ENCODE results near the gene MYPN.
A peak's percentile ranks its signal among the peaks of the same experiment; 100 is the strongest.
"Not testable (repeated sequence)": the region's sequence is repeated elsewhere in the genome, so short reads cannot be mapped to it uniquely, and the experiment has no call there.

The MYPN gene

GRCh38 chr10:68109331-68109730 lies at the start of gene MYPN:
MYPN (plus strand) TSS chr10:68109488; CDS start chr10:68121439, 11,951 bp downstream.
- DNase-seq (ENCODE audit: low spot score), result no peak

DNA sequence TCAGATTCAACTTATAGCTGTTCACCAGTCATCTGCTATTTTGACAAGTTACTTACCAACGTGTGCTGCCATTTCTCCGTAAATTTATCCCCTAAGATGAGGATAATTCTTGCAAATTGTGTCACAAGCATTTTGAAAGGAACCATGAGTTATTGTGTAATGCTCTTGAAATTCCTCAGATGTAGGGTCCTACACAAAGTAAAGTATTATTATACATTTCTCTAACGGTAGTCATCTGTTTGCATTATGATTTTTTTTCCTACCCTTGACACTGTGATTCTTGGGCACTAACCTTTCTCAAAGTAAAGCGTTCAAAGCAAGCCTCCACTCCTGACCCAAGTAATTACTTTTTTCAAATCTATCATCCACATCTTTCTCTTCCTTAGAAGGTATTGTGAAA lies 42.3 kb upstream of the MYPN start:
- DNase-seq (ENCODE audit: low spot score), result no peak

DNA sequence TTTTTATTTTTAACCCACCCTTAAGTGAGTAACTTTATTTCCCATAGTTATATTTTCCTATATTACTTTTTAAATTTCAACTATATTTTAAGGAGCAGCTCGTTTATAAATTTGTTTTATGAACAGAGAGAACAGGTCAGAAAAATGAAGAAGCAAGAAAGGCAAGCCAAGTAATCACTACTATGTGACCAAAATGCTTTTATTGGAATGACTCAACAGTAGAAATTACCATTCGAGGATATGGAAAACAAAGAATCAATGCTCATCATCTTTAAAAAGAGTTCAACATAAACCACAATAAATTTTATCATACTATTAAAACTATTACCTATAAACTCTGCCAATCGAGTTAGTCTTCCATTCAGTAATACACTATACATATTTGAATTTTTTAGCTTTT lies 41.8 kb upstream of the MYPN start:
- no peak for DNase-seq (ENCODE audit: low spot score)

DNA sequence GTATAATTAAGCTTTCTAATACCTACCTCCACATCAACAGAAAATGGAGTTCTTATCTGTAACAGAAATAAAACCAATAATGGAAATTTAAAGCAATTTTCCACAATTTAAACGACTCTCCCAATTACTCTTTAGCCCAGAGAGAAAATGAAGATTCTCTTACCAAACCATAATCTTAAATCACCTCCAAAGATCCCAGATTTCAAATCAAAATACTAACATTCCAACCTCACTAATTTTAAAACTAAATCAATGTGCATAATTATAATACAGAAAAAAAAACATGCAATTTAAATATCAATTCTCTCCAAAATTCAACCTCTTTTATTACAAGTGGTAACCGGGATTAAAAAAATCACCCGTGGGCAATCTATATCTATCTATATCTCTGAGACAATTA lies 35.7 kb upstream of the MYPN start:
- DNase-seq (ENCODE audit: low spot score), result no peak

GRCh38 chr10:68074031-68074774 lies 35.1 kb upstream of the MYPN start:
- peak; percentile 69 for DNase-seq (ENCODE audit: low spot score)

GRCh38 chr10:68074775-68075549 lies 34.3 kb upstream of the MYPN start, which contains the start of gene HERC4:
HERC4 (minus strand) TSS chr10:68075283; CDS start chr10:68073108, 2,175 bp downstream.
- peak; percentile 90 for DNase-seq (ENCODE audit: low spot score)

DNA sequence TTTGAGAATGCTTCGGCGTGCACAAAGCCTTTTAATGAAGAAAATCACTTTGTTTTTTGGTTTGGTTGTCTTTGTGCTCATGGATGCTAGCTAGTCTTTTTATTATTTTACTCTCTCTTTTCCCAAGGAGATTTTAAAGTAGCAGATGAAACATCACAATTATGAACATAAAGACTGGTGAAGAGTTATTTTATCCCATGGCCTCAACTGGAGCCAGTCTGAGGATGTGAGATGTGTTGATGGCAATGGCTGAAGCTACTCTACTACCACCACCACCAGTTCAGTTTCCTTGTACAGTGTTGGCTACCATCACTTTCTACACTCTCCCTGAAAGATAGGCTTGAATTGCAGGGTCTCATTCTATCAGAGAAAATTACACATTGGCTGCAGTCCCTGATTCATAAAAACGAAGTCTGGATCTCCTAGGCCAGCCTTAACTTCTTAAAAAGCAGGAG lies 33.7 kb upstream of the MYPN start:
- no peak for DNase-seq (ENCODE audit: low spot score)

DNA sequence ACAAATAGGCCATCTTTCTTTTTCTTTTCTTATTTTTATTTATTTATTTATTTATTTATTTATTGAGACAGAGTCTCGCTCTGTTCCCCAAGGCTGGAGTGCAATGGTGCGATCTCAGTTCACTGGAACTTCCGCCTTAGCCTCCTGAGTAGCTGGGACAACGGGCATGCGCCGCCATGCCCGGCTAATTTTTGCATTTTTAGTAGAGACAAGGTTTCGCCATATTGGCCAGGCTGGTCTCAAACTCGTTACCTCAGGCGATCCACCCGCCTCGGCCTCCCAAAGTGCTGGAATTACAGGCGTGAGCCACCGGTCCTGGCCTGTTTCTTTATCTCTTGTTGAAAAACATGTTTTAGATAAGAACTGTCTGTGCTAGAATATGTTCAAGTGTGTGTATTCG lies 33.2 kb upstream of the MYPN start:
- not testable (repeated sequence) for DNase-seq (ENCODE audit: low spot score)

- no peak for DNase-seq (ENCODE audit: low spot score)
Observed at GRCh38 chr10:68077026-68077425, 32.3 kb upstream of the MYPN start.

GRCh38 chr10:68079434-68079833 lies 29.9 kb upstream of the MYPN start:
- DNase-seq (ENCODE audit: low spot score), result no peak

DNA sequence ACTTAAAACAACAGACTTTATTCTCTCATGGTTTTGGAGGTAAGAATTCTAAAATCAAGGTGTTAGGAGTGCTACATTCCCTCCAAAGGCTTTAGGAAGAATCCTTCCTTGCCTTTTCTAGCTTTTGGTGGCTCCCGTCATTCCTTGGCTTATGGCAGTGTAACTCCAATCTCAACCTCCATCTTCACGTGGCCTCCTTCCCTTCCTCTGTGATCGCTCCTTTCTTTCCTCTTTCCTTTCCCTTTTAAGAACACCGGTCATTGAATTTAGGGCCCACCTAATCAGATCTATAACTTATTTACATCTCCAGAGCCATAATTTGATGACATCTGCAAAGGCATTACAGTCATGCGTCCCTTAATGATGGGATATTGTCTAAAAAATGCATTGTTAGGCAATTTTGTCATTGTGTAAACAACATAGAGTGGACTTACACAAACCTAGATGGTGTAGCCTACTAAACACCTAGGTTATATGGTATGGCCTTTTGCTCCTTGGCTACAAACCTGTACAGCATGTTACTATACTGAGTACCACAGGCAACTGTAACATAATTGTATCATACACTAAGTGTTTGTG lies 28.3 kb upstream of the MYPN start:
- DNase-seq (ENCODE audit: low spot score), result no peak

DNA sequence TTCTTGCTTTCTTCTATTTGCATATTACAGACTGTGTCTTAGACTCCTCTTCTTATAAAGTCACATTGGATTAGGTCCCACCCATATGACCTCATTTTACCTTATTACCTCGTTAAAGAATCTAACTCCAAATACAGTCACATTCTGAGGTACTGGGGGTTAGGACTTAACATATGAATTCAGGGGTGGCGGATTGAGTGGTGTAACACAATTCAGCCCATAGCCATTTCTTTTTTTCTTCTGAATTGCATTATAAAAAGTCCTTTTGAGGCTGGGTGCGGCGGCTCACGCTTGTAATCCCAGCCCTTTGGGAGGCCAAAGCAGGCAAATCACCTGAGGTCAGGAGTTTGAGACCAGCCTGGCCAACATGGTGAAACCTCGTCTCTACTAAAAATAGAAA lies 27.4 kb upstream of the MYPN start:
- DNase-seq (ENCODE audit: low spot score), result no peak

DNA sequence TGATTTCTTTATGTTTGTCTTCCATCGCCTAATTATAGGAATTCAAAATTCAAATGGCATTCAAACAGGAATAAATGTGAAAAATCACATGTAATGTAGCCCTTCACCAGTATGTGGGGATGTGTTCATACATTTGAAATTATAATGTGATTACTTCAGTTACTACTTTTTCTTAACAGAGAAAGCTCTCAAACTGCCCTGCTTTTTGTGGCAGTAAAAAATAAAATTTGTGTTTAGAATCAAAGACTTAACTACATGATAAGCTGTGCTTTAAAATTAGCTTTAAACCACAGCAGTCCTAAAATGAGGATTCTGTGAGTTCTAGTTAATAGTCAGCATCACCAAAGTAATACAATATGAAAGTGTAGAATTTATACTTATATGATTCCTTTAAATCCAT lies 26.4 kb upstream of the MYPN start:
- peak; percentile 57 for DNase-seq (ENCODE audit: low spot score)

GRCh38 chr10:68083953-68084352 lies 25.3 kb upstream of the MYPN start:
- no peak for DNase-seq (ENCODE audit: low spot score)

- DNase-seq (ENCODE audit: low spot score), result no peak
Observed at GRCh38 chr10:68084469-68084868, 24.8 kb upstream of the MYPN start.

- DNase-seq (ENCODE audit: low spot score), result no peak
Observed at GRCh38 chr10:68086011-68086410, 23.3 kb upstream of the MYPN start.

DNA sequence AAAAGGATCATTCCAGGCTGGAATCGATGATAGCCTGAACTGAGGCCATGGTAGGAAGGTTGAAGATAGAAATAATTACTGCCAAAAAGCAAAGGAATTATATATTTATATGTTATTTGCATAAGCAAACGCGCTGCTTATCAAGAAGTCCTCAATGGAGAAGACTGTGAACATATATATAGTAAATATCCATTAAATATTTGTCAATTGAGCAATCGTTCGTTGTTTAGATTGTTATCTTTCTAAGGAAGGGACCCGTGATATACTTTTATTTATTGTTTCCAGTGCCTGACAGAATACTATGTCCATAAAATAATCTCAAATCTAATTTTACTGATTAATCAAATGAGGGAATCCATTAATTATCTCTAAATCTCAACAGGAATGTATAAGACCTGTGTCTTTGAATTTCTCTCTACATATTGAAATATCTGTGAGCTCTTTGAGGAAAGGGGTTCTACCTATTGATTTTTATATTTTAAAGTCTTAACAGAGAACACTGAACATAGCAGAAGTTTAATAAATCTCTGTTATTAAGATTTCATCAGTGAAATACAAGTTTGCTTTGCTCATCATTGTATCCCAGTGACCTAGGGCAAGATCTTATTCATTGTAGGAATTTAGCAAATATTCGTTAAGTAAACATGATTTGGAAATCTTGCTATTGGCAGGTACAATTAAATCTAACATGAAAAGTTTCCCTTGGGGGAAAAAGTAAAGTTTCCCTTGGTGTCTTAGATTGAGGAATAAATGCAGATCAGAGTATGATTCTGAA lies 22.2 kb upstream of the MYPN start:
- DNase-seq (ENCODE audit: low spot score), result no peak

- DNase-seq (ENCODE audit: low spot score), result no peak
Observed at GRCh38 chr10:68087685-68088401, 21.4 kb upstream of the MYPN start.

DNA sequence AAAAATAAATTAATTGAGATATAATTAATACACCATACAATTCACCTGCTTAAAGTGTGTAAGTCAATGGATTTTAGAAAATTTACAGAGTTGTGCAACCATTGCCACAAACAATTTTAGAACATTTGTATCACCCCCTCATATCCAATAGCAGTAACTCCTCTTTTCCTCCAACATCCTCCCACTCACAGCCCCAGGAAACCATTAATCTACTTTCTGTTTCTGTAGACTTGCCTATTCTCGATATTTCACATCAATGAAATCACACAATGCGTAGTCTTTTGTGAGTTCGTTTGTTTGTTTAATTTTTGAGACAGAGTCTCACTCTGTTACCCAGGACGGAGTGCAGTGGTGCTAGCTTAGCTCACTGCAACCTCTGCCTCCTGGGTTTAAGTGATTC lies 20.5 kb upstream of the MYPN start:
- DNase-seq (ENCODE audit: low spot score), result no peak

- no peak for DNase-seq (ENCODE audit: low spot score)
Observed at GRCh38 chr10:68090586-68090985, 18.7 kb upstream of the MYPN start.

GRCh38 chr10:68092512-68092911 lies 16.8 kb upstream of the MYPN start:
- no peak for DNase-seq (ENCODE audit: low spot score)

DNA sequence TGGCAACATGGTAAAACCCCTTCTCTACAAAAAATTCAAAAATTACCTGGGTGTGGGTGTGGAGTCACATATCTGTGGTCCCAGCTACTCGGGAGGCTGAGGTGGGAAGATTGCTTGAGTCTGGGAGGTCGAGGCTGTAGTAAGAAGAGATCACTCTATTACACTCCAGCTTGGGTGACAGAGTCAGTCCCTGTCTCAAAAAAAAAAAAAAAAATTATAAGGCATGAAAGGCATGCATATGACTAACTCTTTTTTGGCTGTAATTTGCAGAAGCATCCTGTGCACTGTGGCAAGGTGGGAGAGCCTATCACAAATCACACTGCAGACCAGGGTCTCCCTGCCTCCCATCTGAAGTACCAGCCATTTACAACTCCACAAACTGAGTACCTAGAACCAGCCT lies 14.1 kb upstream of the MYPN start:
- peak; percentile 52 for DNase-seq (ENCODE audit: low spot score)
